GM19238 (cell line): ENCODE results near the gene SLC25A13.
"Not testable (repeated sequence)": the region's sequence is repeated elsewhere in the genome, so short reads cannot be mapped to it uniquely, and the experiment has no call there.

ENCODE experiments used
- DNase-seq: peaks from one replicate; pipeline ENCODE4 v3.0.0; 2011; ENCODE audit warnings: low spot score; ENCODE audit not compliant: insufficient read length

The SLC25A13 gene

GRCh38 chr7:96169439-96169838 lies 152.5 kb downstream of the SLC25A13 start:
- no peak for DNase-seq

- no peak for DNase-seq
Observed at GRCh38 chr7:96167424-96167823, 154.5 kb downstream of the SLC25A13 start.

GRCh38 chr7:96161897-96162296 lies 160.0 kb downstream of the SLC25A13 start:
- no peak for DNase-seq

GRCh38 chr7:96157856-96158255 lies 164.0 kb downstream of the SLC25A13 start:
- DNase-seq: no peak

GRCh38 chr7:96154506-96154905 lies 167.4 kb downstream of the SLC25A13 start:
- not testable (repeated sequence) for DNase-seq

- DNase-seq: no peak
Observed at GRCh38 chr7:96152706-96153105, 169.2 kb downstream of the SLC25A13 start.

- DNase-seq: no peak
Observed at GRCh38 chr7:96151889-96152288, 170.0 kb downstream of the SLC25A13 start.

- DNase-seq: no peak
Observed at GRCh38 chr7:96144260-96144526, 177.7 kb downstream of the SLC25A13 start.

GRCh38 chr7:96143495-96144259 lies 178.2 kb downstream of the SLC25A13 start:
- no peak for DNase-seq

GRCh38 chr7:96136600-96137239 lies 185.2 kb downstream of the SLC25A13 start:
- no peak for DNase-seq

GRCh38 chr7:96135241-96135640 lies 186.7 kb downstream of the SLC25A13 start:
- no peak for DNase-seq

GRCh38 chr7:96131525-96131924 lies 190.4 kb downstream of the SLC25A13 start:
- DNase-seq: no peak

- DNase-seq: no peak
Observed at GRCh38 chr7:96127746-96128145, 194.2 kb downstream of the SLC25A13 start.

GRCh38 chr7:96126382-96126781 lies 195.5 kb downstream of the SLC25A13 start:
- no peak for DNase-seq

- DNase-seq: no peak
Observed at GRCh38 chr7:96122746-96123145, 199.2 kb downstream of the SLC25A13 start.

GRCh38 chr7:96121752-96122151 lies 200.1 kb downstream of the SLC25A13 start:
- no peak for DNase-seq

- DNase-seq: no peak
Observed at GRCh38 chr7:96120445-96121225, 201.3 kb downstream of the SLC25A13 start.

GRCh38 chr7:96118449-96119001 lies 203.4 kb downstream of the SLC25A13 start:
- no peak for DNase-seq

- DNase-seq: no peak
Observed at GRCh38 chr7:96116173-96116572, 205.7 kb downstream of the SLC25A13 start.

GRCh38 chr7:96114190-96114589 lies 207.7 kb downstream of the SLC25A13 start:
- DNase-seq: no peak

- DNase-seq: no peak
Observed at GRCh38 chr7:96111405-96111804, 210.5 kb downstream of the SLC25A13 start.

GRCh38 chr7:96104984-96105383 lies 216.9 kb downstream of the SLC25A13 start:
- no peak for DNase-seq
